KMS-11 (cell line): Measurements from ENCODE around the gene USP15.
A peak's percentile ranks its signal among the peaks of the same experiment; 100 is the strongest.

Experiments used
- H2AFZ ChIP-seq: fragments of 200-600 bp; sonication (generic); 2 replicates; pipeline ENCODE4 v1.6.1; 2016; ENCODE audit warnings: antibody characterized with exemption, mixed run types, low read depth
- H3K27ac ChIP-seq: fragments of 200-600 bp; sonication (generic); 2 replicates; pipeline ENCODE4 v1.6.1; 2016; ENCODE audit warnings: mild to moderate bottlenecking, mixed run types
- H3K27me3 ChIP-seq: fragments of 200-600 bp; sonication (generic); 2 replicates; pipeline ENCODE4 v1.6.1; 2017; ENCODE audit warnings: mild to moderate bottlenecking, low read depth, mixed run types, moderate library complexity; ENCODE audit not compliant: insufficient read depth
- H3K36me3 ChIP-seq: fragments of 200-600 bp; sonication (generic); 2 replicates; pipeline ENCODE4 v1.6.1; 2017; ENCODE audit warnings: mild to moderate bottlenecking, mixed run types; ENCODE audit not compliant: insufficient read depth
- H3K4me1 ChIP-seq: fragments of 200-600 bp; sonication (generic); 2 replicates; pipeline ENCODE4 v1.6.1; 2016; ENCODE audit warnings: mild to moderate bottlenecking, low read depth, mixed run types; ENCODE audit not compliant: poor library complexity, severe bottlenecking
- H3K4me2 ChIP-seq: fragments of 200-600 bp; sonication (generic); 2 replicates; pipeline ENCODE4 v1.7.0; 2016; ENCODE audit warnings: mild to moderate bottlenecking, mixed run types
- H3K4me3 ChIP-seq: fragments of 200-600 bp; sonication (generic); IDR thresholded peaks from 2 replicates; pipeline ENCODE4 v1.6.1; 2017; ENCODE audit warnings: low read depth, low read length, mixed read lengths; ENCODE audit not compliant: insufficient read depth
- H3K79me2 ChIP-seq: fragments of 200-600 bp; sonication (generic); 2 replicates; pipeline ENCODE4 v1.6.1; 2016; ENCODE audit warnings: low read depth, mixed run types; ENCODE audit not compliant: insufficient read depth
- H3K9ac ChIP-seq: fragments of 200-600 bp; sonication (generic); 2 replicates; pipeline ENCODE4 v1.6.1; 2016; ENCODE audit warnings: mild to moderate bottlenecking, mixed run types
- H4K20me1 ChIP-seq: fragments of 200-600 bp; sonication (generic); 2 replicates; pipeline ENCODE4 v1.6.1; 2016; ENCODE audit warnings: mild to moderate bottlenecking, mixed run types; ENCODE audit not compliant: insufficient read depth
- TF ChIP-seq, protein P1 (sequence below): fragments of 200-600 bp; sonication (generic); conservative IDR thresholded peaks from 2 replicates; pipeline ENCODE4 v1.6.1; 2017; ENCODE audit warnings: low read depth, mild to moderate bottlenecking, antibody characterized with exemption, low read length, moderate library complexity, mixed read lengths

USP15 gene

DNA sequence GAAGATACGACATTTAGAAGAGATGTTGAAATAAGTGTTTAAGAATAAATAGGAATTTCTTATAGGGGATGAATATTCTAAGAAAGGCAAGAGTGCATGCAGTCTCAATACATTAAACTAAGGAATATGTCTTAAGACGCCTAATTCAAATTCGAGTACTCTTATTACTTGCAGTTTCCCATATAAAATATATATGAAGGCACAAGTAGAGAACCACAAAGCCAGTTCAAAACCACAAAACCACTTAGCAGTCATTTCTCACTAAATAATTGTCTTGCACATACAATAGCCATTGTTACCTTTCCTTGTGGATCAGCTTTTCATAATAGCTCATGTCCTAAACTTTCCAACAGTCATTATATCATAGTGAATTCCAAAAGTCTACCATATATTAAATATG lies 115.4 kb downstream of the USP15 start:
- peaks cover 27% of the 10 kb centered on the region for H3K4me1 ChIP-seq
- H3K27me3 ChIP-seq, result no peaks in the 10 kb centered on the region
- no peaks in the 10 kb centered on the region for H3K79me2 ChIP-seq
- H4K20me1 ChIP-seq, result no peaks in the 10 kb centered on the region
- TF ChIP-seq, protein P1, sequence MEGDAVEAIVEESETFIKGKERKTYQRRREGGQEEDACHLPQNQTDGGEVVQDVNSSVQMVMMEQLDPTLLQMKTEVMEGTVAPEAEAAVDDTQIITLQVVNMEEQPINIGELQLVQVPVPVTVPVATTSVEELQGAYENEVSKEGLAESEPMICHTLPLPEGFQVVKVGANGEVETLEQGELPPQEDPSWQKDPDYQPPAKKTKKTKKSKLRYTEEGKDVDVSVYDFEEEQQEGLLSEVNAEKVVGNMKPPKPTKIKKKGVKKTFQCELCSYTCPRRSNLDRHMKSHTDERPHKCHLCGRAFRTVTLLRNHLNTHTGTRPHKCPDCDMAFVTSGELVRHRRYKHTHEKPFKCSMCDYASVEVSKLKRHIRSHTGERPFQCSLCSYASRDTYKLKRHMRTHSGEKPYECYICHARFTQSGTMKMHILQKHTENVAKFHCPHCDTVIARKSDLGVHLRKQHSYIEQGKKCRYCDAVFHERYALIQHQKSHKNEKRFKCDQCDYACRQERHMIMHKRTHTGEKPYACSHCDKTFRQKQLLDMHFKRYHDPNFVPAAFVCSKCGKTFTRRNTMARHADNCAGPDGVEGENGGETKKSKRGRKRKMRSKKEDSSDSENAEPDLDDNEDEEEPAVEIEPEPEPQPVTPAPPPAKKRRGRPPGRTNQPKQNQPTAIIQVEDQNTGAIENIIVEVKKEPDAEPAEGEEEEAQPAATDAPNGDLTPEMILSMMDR, result no peak
- H3K36me3 ChIP-seq, result no peaks in the 10 kb centered on the region
- no peak overlapping the region for H3K4me3 ChIP-seq
- peak overlapping the region; percentile 17; the same call in 1 of the 2 replicates for H3K4me2 ChIP-seq
- H2AFZ ChIP-seq, result no peak overlapping the region
- no peak overlapping the region for H3K27ac ChIP-seq
- H3K9ac ChIP-seq, result no peak overlapping the region

DNA sequence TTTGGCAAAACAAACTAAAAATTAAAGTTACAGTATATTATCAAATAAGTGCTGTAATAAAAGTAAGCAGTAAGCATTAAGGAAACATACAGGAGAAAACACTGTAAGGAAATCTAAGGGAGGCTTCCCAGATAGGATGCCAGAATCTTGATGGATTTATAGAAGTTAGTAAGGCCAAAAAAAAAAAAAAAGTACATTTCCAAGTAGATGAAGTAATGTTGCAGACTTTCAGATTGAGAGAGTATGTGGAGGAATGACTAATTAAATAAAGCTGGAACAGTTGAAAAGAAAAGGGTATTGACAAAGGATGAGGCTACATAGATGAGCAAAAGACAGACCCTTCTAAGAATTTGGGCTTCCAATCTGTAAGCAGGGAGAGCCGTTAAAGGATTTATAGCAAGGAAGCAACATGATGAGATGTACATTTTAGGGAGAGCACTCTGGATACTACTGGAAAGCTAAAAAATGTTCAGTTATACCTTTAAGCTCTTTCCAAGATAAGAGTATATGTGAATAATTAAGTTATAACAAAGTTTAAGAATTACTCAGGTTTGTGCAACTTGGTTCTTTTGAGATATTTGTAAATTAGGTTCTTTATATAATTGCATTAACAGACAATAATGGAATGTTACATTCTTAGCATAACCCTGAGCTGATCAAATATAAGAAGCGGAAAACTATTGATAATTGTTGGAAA lies 119.0 kb downstream of the USP15 start:
- H3K36me3 ChIP-seq, result no peaks in the 10 kb centered on the region
- H3K4me3 ChIP-seq, result no peak overlapping the region
- TF ChIP-seq, protein P1, result no peak

DNA sequence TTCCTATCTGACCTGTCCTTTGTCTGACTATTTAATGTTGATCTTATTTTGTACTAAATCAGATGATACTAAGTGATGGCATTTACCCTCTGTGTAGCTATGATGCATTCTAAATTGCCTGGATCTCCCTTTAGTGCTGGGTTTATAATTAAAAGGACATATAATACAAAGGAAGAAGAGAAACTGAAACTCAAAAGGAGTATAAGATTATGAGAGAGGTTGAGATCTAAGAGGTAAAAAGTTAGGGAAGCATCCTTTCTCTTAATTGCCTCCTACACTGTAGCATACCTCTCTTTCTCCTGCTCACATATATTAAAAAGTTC lies 119.5 kb downstream of the USP15 start:
- Histone ChIP-seq H4K20me1 (no peaks in the 10 kb centered on the region), H3K4me1 (peaks cover 12% of the 10 kb centered on the region), H3K9ac (no peak overlapping the region), H3K79me2 (no peaks in the 10 kb centered on the region), H3K27ac (no peak overlapping the region), H3K27me3 (no peaks in the 10 kb centered on the region), H3K36me3 (no peaks in the 10 kb centered on the region), H3K4me2 (no peak overlapping the region), H3K4me3 (no peak overlapping the region), H2AFZ (no peak overlapping the region)
- TF ChIP-seq, protein P1, result no peak

More for the DNA sequence above, 119.0 kb downstream of the USP15 start:
- H3K4me2 ChIP-seq, result no peak overlapping the region
- H3K4me1 ChIP-seq, result peaks cover 17% of the 10 kb centered on the region
- no peaks in the 10 kb centered on the region for H3K27me3 ChIP-seq
- H4K20me1 ChIP-seq, result no peaks in the 10 kb centered on the region
- no peak overlapping the region for H3K27ac ChIP-seq
- H3K79me2 ChIP-seq, result no peaks in the 10 kb centered on the region
- H3K9ac ChIP-seq, result no peak overlapping the region
- no peak overlapping the region for H2AFZ ChIP-seq

DNA sequence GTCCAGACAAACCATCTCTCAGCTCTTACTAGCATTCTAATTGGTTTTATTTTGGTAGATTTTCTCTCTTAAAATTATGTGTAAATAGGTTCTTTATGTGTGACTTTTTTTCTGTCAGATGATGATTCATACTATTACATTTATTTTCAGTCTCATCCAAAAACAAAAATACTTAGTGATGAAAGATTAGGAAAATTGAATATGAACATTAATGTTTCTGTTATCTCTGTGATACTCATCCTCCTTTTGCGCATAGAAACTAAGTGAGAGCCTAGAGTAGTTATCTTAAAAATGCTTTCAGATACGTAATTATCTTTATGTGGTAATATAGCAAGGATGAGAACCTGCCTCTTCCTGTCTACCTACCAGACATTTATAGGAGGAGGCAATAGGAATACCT lies 122.3 kb downstream of the USP15 start:
- H3K36me3 ChIP-seq, result no peaks in the 10 kb centered on the region
- H3K27me3 ChIP-seq, result no peaks in the 10 kb centered on the region
- no peaks in the 10 kb centered on the region for H3K79me2 ChIP-seq
- no peak overlapping the region for H3K4me3 ChIP-seq
- TF ChIP-seq, protein P1, result no peak
- H3K4me2 ChIP-seq, result no peak overlapping the region
- H4K20me1 ChIP-seq, result no peaks in the 10 kb centered on the region
- no peak overlapping the region for H3K9ac ChIP-seq
- no peaks in the 10 kb centered on the region for H3K4me1 ChIP-seq
- H2AFZ ChIP-seq, result no peak overlapping the region
- H3K27ac ChIP-seq, result no peak overlapping the region
